SK-N-SH treated with all-trans-retinoic acid at 6 μM for 48 hours (cell line): Measurements from ENCODE around the gene ADAM17.

Experiments used
- ARNTL ChIP-seq: fragments of 450-650 bp; formaldehyde crosslinking; IDR thresholded peaks from 2 replicates; pipeline ENCODE4 v1.5.0; 2020; ENCODE audit warnings: low read depth, mild to moderate bottlenecking, moderate library complexity, borderline replicate concordance
- BACH2 ChIP-seq: fragments of 250-450 bp; sonication (Bioruptor Pico); IDR thresholded peaks from 2 replicates; pipeline ENCODE4 v1.9.0; 2021; ENCODE audit warnings: mild to moderate bottlenecking, borderline replicate concordance
- CSDC2 ChIP-seq: fragments of 250-450 bp; sonication (Bioruptor Pico); IDR thresholded peaks from 2 replicates; pipeline ENCODE4 v1.5.0; 2020; ENCODE audit warnings: mild to moderate bottlenecking, moderate library complexity
- CSRNP3 ChIP-seq: fragments of 250-450 bp; sonication (Bioruptor Pico); IDR thresholded peaks from 2 replicates; pipeline ENCODE4 v1.5.1; 2021; ENCODE audit warnings: mild to moderate bottlenecking, moderate library complexity
- PATZ1 ChIP-seq: fragments of 250-450 bp; sonication (Bioruptor Pico); IDR thresholded peaks from 2 replicates; pipeline ENCODE4 v1.8.0; 2020; ENCODE audit warnings: mild to moderate bottlenecking, moderate library complexity, borderline replicate concordance
- RARB ChIP-seq: fragments of 250-450 bp; sonication (Bioruptor Pico); IDR thresholded peaks from 2 replicates; pipeline ENCODE4 v1.8.0; 2021; ENCODE audit warnings: mild to moderate bottlenecking, moderate library complexity
- TOX ChIP-seq: fragments of 250-450 bp; sonication (Bioruptor Pico); IDR thresholded peaks from 2 replicates; pipeline ENCODE4 v1.8.0; 2021; ENCODE audit warnings: mild to moderate bottlenecking, moderate library complexity, borderline replicate concordance
- ZFP30 ChIP-seq: fragments of 450-650 bp; formaldehyde crosslinking; IDR thresholded peaks from 2 replicates; pipeline ENCODE4 v1.5.0; 2022; ENCODE audit warnings: mild to moderate bottlenecking, moderate library complexity
- ZNF70 ChIP-seq: fragments of 450-650 bp; formaldehyde crosslinking; IDR thresholded peaks from 2 replicates; pipeline ENCODE4 v1.5.0; 2020; ENCODE audit warnings: mild to moderate bottlenecking, moderate library complexity
- ZNF8 ChIP-seq: fragments of 450-650 bp; formaldehyde crosslinking; IDR thresholded peaks from 2 replicates; pipeline ENCODE4 v1.5.0; 2020; ENCODE audit warnings: mild to moderate bottlenecking, moderate library complexity

GRCh38 chr2:9519250-9519649, 36.4 kb downstream of the ADAM17 start:
- no peak for TF ChIP-seq ARNTL (CRISPR knock-in tag)
- TF ChIP-seq RARB = no peak
- TF ChIP-seq ZNF8 (CRISPR knock-in tag) = no peak
- no peak for TF ChIP-seq TOX (CRISPR knock-in tag)
- TF ChIP-seq ZFP30 (CRISPR knock-in tag) = no peak
- TF ChIP-seq PATZ1 (CRISPR knock-in tag) = no peak
- TF ChIP-seq CSRNP3 = no peak
- no peak for TF ChIP-seq BACH2 (CRISPR knock-in tag)
- TF ChIP-seq ZNF70 = no peak
- TF ChIP-seq CSDC2 (CRISPR knock-in tag) = no peak
